NB4 (cell line): ENCODE results near the gene ABLIM2.

Experiments
- CTCF ChIP-seq: IDR thresholded peaks from one replicate; pipeline ENCODE4 v1.5.1; 2012; ENCODE audit warnings: low read depth, low read length
- MAX ChIP-seq: IDR thresholded peaks from 2 replicates; pipeline ENCODE4 v1.6.1; 2011; ENCODE audit warnings: low read depth, low read length
- MYC ChIP-seq: IDR thresholded peaks from 2 replicates; pipeline ENCODE4 v1.6.1; 2011; ENCODE audit warnings: low read depth, low read length
- POLR2A ChIP-seq: IDR thresholded peaks from 2 replicates; pipeline ENCODE4 v1.6.1; 2011; ENCODE audit warnings: mild to moderate bottlenecking; ENCODE audit not compliant: insufficient read length; ENCODE audit errors: extremely low read depth

GRCh38 chr4:8090744-8091301 lies 67.8 kb downstream of the ABLIM2 start:
- no peak for TF ChIP-seq CTCF
- no peak for TF ChIP-seq POLR2A
- TF ChIP-seq MAX: no peak
- no peak for TF ChIP-seq MYC
